Adipocyte (in vitro differentiated cells): ENCODE data around the gene CYSRT1.

Experiments
- DNase-seq: peaks from one replicate; pipeline ENCODE4 v3.0.0-alpha.2; 2015; ENCODE audit warnings: low read depth
- H3K27me3 ChIP-seq: replicated peaks from 2 replicates; pipeline ENCODE4 v1.7.0; 2013; ENCODE audit warnings: mild to moderate bottlenecking, low read length, moderate library complexity; ENCODE audit not compliant: control insufficient read depth, insufficient read depth
- H3K36me3 ChIP-seq: 2 replicates; pipeline ENCODE4 v1.7.0; 2013; ENCODE audit warnings: low read length, mild to moderate bottlenecking, moderate library complexity; ENCODE audit not compliant: control insufficient read depth, insufficient read depth, severe bottlenecking
- H3K4me1 ChIP-seq: 2 replicates; pipeline ENCODE4 v1.7.0; 2013; ENCODE audit warnings: mild to moderate bottlenecking, low read length, moderate library complexity; ENCODE audit not compliant: control insufficient read depth, insufficient read depth
- H3K4me3 ChIP-seq: 2 replicates; pipeline ENCODE4 v1.7.0; 2013; ENCODE audit warnings: mild to moderate bottlenecking, low read length, moderate library complexity
- H3K9ac ChIP-seq: 2 replicates; pipeline ENCODE4 v1.7.0; 2013; ENCODE audit warnings: mild to moderate bottlenecking, low read length, moderate library complexity
- H3K9me3 ChIP-seq: 2 replicates; pipeline ENCODE4 v1.7.0; 2013; ENCODE audit warnings: mild to moderate bottlenecking, low read length, moderate library complexity; ENCODE audit not compliant: control insufficient read depth

CYSRT1 gene

DNA sequence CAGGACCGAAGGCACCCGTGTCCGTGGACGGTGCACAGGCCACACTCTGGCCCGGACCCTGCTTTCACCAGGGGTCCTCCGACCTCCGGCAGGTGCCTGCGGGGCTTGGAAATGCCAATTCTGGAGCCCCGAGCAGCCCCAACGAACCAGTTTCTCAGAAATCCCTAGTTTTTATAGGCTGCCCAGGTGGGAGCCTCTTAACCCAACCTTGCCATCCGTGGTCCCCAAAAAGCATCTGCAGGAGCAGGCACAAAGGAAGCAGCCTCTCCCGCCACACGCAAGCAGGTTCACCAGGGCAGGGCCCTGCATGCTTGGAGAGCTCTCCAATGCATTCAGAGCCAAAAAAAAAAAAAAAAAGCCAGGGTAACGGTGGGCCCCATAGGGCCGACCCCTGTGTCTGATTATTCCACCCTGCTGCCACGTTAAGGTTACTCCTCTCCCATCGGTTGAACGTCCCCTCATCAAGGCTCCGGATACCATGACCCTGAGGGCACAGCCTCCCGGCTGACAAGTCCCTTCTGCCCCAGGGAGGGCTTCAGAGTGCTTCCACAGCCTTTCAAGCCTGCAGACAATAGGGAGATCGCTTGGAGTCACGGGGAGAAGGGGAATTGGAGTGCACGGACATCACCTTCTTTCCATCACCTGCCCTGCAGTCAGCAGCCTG lies 23.6 kb upstream of the CYSRT1 start:
- Histone ChIP-seq H3K4me3 (peak overlapping the region; percentile 88), H3K4me1 (peaks cover 48% of the 10 kb centered on the region), H3K27me3 (no peaks in the 10 kb centered on the region), H3K9me3 (no peaks in the 10 kb centered on the region), H3K36me3 (no peaks in the 10 kb centered on the region), H3K9ac (peak overlapping the region; percentile 92)
- DNase-seq: no peak

GRCh38 chr9:137202966-137203365 lies 22.0 kb upstream of the CYSRT1 start:
- Histone ChIP-seq H3K4me1 (peaks cover 54% of the 10 kb centered on the region), H3K27me3 (no peaks in the 10 kb centered on the region), H3K4me3 (no peak overlapping the region), H3K36me3 (no peaks in the 10 kb centered on the region), H3K9me3 (no peaks in the 10 kb centered on the region), H3K9ac (no peak overlapping the region)
- DNase-seq: no peak

GRCh38 chr9:137204731-137205125 lies 20.2 kb upstream of the CYSRT1 start:
- no peaks in the 10 kb centered on the region for H3K9me3 ChIP-seq
- no peaks in the 10 kb centered on the region for H3K27me3 ChIP-seq
- DNase-seq: no peak
- peaks cover 39% of the 10 kb centered on the region for H3K4me1 ChIP-seq
- peaks cover 4% of the 10 kb centered on the region for H3K36me3 ChIP-seq
- peak overlapping the region; percentile 97 for H3K4me3 ChIP-seq
- H3K9ac ChIP-seq: peak overlapping the region; percentile 99

GRCh38 chr9:137205126-137206069 lies 19.6 kb upstream of the CYSRT1 start, which contains the start of the genes NDOR1 and TMEM203:
TSS of gene NDOR1 (plus strand) at chr9:137205700. CDS start at chr9:137205778, 78 bp downstream.
TSS of gene TMEM203 (minus strand) at chr9:137205648. CDS start at chr9:137205414, 234 bp downstream.
- no peaks in the 10 kb centered on the region for H3K9me3 ChIP-seq
- H3K4me3 ChIP-seq: peak within 1 kb of the TSS; percentile 97
- peak within 1 kb of the TSS; percentile 99 for H3K9ac ChIP-seq

GRCh38 chr9:137206602-137207001 lies 18.4 kb upstream of the CYSRT1 start:
- peaks cover 33% of the 10 kb centered on the region for H3K4me1 ChIP-seq
- DNase-seq: no peak
- H3K36me3 ChIP-seq: peaks cover 4% of the 10 kb centered on the region
- peak overlapping the region; percentile 97 for H3K4me3 ChIP-seq
- H3K27me3 ChIP-seq: no peaks in the 10 kb centered on the region
- H3K9ac ChIP-seq: peak overlapping the region; percentile 99
- no peaks in the 10 kb centered on the region for H3K9me3 ChIP-seq

More at GRCh38 chr9:137205126-137206069, 19.6 kb upstream of the CYSRT1 start, which contains the start of the genes NDOR1 and TMEM203:
- peak; percentile 97 for DNase-seq
- Histone ChIP-seq H3K4me1 (peaks cover 39% of the 10 kb centered on the region), H3K36me3 (peaks cover 4% of the 10 kb centered on the region), H3K27me3 (no peaks in the 10 kb centered on the region)

- H3K4me3 ChIP-seq: no peak overlapping the region
- H3K4me1 ChIP-seq: peaks cover 3% of the 10 kb centered on the region
- no peaks in the 10 kb centered on the region for H3K9me3 ChIP-seq
- H3K9ac ChIP-seq: no peak overlapping the region
- no peaks in the 10 kb centered on the region for H3K27me3 ChIP-seq
- no peak for DNase-seq
- H3K36me3 ChIP-seq: peaks cover 13% of the 10 kb centered on the region
Measured at GRCh38 chr9:137211532-137211931, 13.4 kb upstream of the CYSRT1 start.

GRCh38 chr9:137212520-137212919 lies 12.5 kb upstream of the CYSRT1 start:
- no peak for DNase-seq
- Histone ChIP-seq H3K36me3 (peaks cover 13% of the 10 kb centered on the region), H3K9ac (no peak overlapping the region), H3K9me3 (no peaks in the 10 kb centered on the region), H3K4me3 (no peak overlapping the region), H3K4me1 (peaks cover 9% of the 10 kb centered on the region), H3K27me3 (no peaks in the 10 kb centered on the region)

DNA sequence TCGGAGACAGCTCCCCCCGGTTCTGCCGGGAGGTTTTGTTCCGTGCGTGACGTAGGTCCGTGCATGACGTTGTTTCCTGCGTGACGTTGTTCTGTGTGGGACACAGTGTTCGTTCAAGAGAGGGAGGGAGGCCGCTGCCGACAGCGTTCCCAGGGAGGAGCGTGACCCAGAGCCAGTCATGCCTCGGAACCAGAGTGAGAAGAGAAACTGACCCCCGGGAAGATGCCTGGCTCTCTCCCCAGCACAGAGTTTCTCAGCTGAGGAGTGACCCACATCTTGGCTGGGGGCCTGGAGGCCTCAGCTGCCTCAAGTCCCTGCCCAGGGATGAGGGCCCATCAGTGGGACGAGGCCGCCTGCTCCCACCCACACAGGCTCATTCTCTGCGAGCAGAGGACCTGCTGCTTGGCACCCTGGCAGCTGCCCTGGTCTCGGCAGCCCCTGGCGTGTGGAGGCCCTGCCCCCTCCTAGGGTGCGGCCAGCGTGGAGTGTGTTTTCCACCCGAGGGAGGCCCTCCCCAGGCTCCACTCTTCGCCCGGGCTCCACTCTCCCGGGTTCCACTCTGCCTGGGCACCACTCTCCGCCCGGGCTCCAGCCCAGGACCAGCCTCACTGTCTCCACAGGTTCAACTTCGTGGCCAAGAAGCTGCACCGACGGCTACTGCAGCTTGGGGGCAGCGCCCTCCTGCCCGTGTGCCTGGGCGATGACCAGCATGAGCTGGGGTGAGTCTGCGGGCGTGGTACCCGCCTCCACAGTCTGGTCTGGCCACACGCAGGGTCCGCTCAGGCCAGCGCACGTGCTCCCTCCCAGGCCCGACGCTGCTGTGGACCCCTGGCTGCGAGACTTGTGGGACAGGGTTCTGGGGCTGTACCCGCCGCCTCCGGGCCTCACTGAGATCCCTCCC lies 11.6 kb upstream of the CYSRT1 start:
- Histone ChIP-seq H3K27me3 (no peaks in the 10 kb centered on the region), H3K36me3 (peaks cover 13% of the 10 kb centered on the region), H3K4me3 (no peak overlapping the region), H3K9ac (no peak overlapping the region), H3K9me3 (no peaks in the 10 kb centered on the region), H3K4me1 (peaks cover 15% of the 10 kb centered on the region)
- DNase-seq: no peak

- peaks cover 9% of the 10 kb centered on the region for H3K36me3 ChIP-seq
Measured at GRCh38 chr9:137214620-137215019, 10.4 kb upstream of the CYSRT1 start.

GRCh38 chr9:137215196-137215986 lies 9.6 kb upstream of the CYSRT1 start:
- Histone ChIP-seq H3K4me1 (peaks cover 23% of the 10 kb centered on the region), H3K27me3 (no peaks in the 10 kb centered on the region), H3K36me3 (peaks cover 9% of the 10 kb centered on the region), H3K9ac (no peak overlapping the region), H3K9me3 (no peaks in the 10 kb centered on the region), H3K4me3 (no peak overlapping the region)
- no peak for DNase-seq

More at GRCh38 chr9:137214620-137215019, 10.4 kb upstream of the CYSRT1 start:
- no peak overlapping the region for H3K9ac ChIP-seq
- H3K4me1 ChIP-seq: peaks cover 23% of the 10 kb centered on the region
- no peaks in the 10 kb centered on the region for H3K27me3 ChIP-seq
- no peak overlapping the region for H3K4me3 ChIP-seq
- no peak for DNase-seq
- no peaks in the 10 kb centered on the region for H3K9me3 ChIP-seq
